ENCODE results near the gene SERPINF2.

GRCh38 chr17:1773696-1774181, 31.1 kb downstream of the SERPINF2 start:
- TF ChIP-seq POLR2A (IDR thresholded peaks at IDR 0.05) (no peak), CTCF (IDR thresholded peaks at IDR 0.05) (no peak)
